ENCODE results near the gene SLCO3A1.

Gene SLCO3A1

GRCh38 chr15:91862891-91863504, 9.5 kb downstream of the SLCO3A1 start:
- DNase-seq = no peak

GRCh38 chr15:91863621-91864255, 10.2 kb downstream of the SLCO3A1 start:
- no peak for DNase-seq

GRCh38 chr15:91864664-91865063, 11.2 kb downstream of the SLCO3A1 start:
- peak; percentile 32 for DNase-seq

DNA sequence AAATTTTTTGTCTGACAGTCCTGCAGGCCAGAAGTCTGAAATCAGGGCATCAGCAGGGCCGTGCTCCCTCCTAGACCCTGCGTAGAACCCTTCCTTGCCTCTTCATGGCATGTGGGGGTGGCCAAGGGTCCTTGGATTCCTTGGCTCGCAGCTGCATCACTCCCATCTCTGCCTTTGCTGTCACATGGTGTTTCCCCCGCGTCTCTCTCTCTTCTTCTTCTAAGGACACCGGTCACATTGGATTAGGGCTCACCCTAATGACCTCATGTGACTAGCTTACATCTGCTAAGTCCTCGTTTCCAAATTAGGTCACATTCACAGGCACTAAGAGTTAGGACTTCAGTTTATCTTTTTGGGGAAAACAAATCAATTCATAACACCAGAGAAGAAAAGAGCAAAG, 12.0 kb downstream of the SLCO3A1 start:
- no peak for DNase-seq

GRCh38 chr15:91865950-91866349, 12.4 kb downstream of the SLCO3A1 start:
- no peak for DNase-seq

DNA sequence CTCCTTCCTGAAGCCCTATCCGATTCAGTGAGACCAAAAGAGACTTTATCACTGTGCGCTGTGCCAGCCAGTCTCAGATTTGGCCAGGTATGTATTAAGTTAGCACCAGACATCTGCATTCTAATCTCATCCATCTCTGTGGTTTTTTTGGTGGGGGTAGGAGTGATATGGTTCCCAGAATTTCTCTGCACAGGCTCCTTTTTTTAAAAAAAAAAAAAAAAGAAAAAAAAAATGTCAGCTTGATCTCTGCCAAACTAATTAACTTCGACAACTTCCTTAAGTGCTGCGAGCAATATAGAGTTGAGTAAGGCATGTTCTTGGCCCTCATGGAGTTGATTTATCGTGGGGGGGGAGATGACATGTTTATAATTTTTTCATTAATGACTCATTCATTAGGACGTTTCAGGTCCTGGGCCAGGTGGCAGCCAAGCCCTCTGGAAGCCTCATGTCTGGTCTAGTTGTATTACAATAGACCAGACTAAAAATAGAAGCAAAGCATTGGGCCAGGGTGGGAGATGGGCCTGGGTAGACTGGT, 12.9 kb downstream of the SLCO3A1 start:
- peak; percentile 40 for DNase-seq

DNA sequence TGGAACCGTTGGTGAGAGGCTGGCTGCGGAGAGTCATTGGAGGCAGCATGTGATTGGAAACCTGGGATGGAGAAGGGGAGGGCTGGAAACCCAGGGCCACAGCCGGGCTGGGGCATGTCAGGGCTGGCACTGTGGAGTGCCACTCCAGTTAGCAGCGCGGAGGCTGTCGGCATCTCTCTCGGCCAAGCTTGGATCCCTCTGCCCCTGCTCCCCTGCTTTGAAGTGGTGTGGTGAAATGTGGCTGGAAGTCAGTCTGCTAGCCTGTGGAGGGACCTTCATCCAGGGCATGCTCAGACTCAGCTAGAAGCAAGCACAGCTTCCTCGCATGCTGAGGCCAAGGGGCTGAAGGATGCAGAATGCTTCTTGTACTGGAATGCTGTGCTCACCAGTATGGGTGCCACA, 13.5 kb downstream of the SLCO3A1 start:
- no peak for DNase-seq

GRCh38 chr15:91867581-91868026, 14.1 kb downstream of the SLCO3A1 start:
- no peak for DNase-seq

- DNase-seq = no peak
Observed at GRCh38 chr15:91870876-91871537, 17.5 kb downstream of the SLCO3A1 start.

DNA sequence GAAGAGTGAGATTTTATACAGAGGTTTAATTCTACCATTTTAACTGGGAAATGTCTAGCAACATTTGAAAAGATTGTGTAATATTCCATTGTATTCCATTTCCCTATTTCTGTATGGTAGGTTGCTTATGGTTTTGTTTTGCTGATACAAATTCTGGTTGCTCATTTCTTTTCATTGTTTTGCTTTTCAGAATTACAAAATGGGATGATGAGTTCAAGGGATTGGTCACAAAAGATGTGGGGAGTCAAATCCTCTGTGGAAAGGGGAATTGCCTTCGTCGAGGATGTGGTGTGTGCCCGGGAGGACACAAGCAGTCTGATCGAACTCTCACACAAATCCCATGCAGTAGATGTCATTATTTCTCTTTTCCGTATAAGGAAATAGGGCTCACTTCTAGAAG, 18.3 kb downstream of the SLCO3A1 start:
- DNase-seq = no peak

GRCh38 chr15:91872356-91873137, 19.0 kb downstream of the SLCO3A1 start:
- DNase-seq = no peak

- DNase-seq = no peak
Observed at GRCh38 chr15:91873138-91873536, 19.6 kb downstream of the SLCO3A1 start.

- DNase-seq = no peak
Observed at GRCh38 chr15:91874171-91874570, 20.7 kb downstream of the SLCO3A1 start.

DNA sequence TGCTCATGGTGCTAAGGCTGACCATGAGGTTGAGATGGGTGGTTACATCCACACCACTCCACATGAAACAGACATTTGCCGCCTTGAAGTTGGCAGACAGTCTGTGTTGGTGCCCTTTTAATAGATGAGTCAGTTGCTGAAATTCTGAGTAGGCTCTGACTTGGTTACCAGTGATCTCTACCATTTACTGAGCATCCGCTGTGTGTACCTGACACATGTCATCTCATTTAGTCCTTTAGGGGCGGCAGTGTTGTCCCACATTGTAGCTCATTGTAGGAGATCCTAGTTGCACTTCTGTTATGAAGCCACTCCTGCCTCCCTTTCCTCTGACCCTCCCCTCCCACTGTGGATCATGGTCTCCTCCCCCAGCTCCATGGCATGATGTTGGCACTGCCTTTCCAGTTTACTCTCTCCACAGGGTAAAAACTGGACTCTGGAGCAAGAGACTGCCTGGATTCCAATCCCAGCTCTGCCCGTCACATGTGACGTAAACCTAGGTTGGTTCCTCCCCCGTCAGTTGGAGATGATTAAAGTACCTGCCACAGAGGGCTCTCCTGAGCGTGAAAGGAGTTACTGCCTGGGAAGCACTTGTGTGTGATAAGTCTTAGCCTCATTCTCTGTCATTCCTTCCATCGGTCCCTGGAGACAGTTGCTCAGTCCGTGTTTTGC, 21.6 kb downstream of the SLCO3A1 start:
- no peak for DNase-seq

- no peak for DNase-seq
Observed at GRCh38 chr15:91876187-91876586, 22.7 kb downstream of the SLCO3A1 start.

- DNase-seq = no peak
Observed at GRCh38 chr15:91878319-91878870, 24.9 kb downstream of the SLCO3A1 start.

DNA sequence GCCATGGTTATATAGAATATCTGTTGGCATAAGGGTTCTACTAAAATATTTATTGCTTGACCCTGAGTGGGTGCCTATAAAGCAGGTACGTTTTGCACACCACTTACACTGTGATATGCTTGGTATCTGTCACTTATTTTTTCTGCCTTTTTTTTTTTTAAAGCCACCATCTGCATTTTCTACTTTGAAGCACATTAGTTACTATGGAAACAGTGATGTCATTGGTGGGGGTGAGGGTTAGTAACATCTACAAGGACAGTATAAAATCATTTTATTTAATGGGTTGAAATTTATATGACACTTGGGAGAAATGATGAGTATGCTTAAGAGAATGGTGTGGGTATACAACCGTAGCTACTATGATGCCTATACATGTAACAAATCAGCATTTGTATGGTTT, 25.6 kb downstream of the SLCO3A1 start:
- DNase-seq = no peak

DNA sequence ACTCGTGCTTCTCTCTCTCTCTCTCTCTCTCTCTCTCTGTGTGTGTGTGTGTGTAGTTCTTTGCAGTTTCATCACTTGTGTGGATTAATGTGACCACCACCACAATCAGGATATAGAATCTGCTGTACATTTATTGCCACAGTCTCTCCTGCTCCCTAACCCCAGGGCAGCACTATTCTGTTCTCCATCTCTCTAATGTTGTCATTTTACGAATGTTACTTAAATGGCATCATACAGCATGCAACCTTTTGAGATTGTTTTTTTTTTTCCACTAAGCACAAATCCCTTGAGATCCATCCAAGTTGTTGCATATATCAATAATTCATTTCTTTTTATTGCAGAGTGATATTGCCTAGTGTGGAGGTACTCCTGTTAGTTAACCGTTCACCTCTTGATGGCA, 26.9 kb downstream of the SLCO3A1 start:
- DNase-seq = no peak

DNA sequence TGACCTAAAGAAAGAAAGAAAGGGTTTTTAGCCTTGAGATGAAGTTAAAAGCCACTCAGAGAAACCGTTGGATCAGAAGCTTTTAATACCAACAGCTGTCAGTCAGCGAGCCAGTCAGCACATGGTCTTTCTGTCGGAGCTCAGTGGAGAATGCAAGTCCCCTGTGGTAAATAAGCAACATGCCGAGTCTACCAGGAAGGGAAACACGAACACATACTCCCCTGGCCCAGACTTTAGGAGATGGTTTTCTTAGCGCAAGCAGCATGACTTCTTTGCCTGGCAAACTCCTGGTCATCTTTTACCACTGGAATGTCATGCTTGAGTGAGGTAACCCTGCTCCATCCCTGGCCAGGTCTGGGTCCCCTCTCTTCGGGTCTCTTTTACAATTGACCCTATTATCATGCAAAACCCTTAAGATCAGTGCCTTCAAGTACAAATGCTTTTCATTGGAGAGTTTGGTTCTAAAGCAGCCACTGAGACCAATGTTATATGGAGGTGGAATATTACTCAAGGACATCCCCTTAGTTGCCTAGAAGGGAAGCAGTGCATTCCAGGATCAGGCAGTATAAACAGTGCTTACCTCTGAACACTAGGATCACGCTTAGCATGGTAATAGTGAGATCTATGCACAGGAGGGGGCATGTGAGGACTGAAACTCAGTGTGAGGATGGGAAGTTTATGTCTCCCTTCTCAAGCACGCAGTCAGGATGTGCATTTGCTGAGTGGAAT, 28.2 kb downstream of the SLCO3A1 start:
- no peak for DNase-seq

DNA sequence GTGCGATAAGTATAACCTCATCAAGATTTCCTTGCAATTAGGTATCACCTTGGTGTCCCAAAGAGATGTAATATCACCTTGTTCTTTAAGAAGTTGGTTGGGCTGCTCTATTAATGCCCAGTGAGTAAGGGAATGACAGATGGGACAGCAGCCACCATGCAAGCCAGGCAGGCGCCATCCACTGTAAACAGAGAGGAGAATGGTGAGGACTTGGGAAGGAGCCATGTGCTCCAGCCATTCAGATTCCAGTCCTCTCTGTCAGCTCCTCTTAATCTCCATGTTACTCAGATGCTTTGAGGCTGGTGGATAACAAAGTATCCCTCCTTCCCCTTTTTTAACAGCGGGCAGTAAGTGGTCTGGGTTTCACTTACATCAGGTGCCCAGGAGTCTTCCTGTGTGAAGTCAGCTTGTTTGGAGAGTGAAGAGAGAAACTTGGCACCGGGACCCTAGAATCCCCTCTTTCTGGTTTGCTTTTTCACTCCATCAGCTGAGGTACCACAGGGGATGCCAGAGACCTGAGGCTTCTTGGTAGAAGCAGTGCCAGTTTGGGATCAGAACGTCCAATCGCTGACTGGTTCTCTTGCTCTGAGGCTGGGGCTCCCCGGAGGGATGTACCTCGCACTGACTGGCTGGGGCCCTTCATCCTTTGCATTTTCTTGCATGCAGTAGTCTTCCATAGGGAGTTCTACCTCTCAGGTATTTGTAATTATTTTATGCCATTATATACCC, 29.5 kb downstream of the SLCO3A1 start:
- no peak for DNase-seq

DNA sequence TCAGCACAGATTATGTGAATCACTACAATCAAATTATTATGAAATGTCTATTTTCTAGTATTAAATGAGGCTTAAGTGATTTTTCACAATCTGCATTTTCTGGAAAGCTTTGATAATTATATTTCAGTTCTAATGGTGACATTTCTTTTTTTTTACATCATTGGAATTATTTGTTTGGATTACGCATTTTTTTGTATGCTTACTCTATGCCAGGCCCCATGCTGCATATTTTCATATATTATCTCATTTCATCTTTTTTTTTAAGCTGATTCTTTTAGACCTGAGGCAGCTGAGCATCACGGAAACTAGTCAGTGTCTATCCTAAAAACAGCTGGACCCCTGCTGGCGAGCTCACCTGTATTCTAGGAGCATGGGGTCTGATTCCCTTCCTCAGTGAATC, 31.1 kb downstream of the SLCO3A1 start:
- no peak for DNase-seq
